Erythroblast (primary cell): ENCODE results near the gene TSNAX.
"Not testable (repeated sequence)": the region's sequence is repeated elsewhere in the genome, so short reads cannot be mapped to it uniquely, and the experiment has no call there.

ENCODE experiments used
- DNase-seq, 2 experiments: peaks; one replicate each; lab custom pipeline; 2025; lab: John Stamatoyannopoulos, UW
- GATA1 ChIP-seq: IDR thresholded peaks from 2 replicates; pipeline ENCODE4 v1.6.1; 2011; ENCODE audit warnings: low read depth, mild to moderate bottlenecking, control low read depth, low read length, moderate library complexity
- POLR2A ChIP-seq: IDR thresholded peaks from 2 replicates; pipeline ENCODE4 v1.6.1; 2011; ENCODE audit warnings: mild to moderate bottlenecking, low read length

TSNAX gene

GRCh38 chr1:231561647-231562383 is 33.3 kb downstream of the TSNAX start:
- no peak for TF ChIP-seq POLR2A
- TF ChIP-seq GATA1: no peak
- no peak for DNase-seq

DNA sequence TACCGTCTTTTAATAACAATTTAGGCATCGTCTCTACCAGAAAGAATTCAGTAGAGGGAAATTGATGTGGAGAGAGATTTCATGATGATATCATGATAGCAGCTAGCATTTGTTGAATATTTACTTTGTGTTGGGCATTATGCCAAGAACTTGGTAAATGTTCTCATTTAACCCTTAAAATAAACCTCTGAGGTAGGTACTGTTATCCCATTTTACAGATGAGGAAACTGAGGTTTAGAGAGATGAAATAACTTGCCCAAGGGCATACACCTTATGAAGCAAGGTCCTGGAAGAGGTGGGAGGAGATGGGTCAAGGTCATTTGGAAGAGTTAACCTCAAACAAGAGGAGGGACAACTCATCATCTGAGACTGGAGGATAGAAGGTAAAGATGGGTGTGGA is 34.8 kb downstream of the TSNAX start:
- no peak for DNase-seq
- TF ChIP-seq POLR2A (no peak), GATA1 (no peak)

DNA sequence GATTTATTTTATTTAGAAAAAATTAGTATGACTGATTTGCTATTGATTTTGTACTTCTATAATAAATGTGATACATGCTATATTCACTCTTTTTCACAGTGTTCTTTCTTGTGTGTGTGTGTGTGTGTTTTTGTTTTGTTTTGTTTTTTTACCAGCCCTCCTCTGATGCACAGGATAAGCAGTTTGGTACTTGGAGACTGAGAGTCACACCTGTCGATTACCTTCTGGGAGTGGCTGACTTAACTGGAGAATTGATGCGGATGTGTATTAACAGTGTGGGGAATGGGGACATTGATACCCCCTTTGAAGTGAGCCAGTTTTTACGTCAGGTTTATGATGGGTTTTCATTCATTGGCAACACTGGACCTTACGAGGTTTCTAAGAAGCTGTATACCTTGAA is 35.9 kb downstream of the TSNAX start:
- no peak for TF ChIP-seq GATA1
- TF ChIP-seq POLR2A: no peak
- no peak for DNase-seq

- DNase-seq: no peak
- TF ChIP-seq GATA1 (no peak), POLR2A (no peak)
Measured at GRCh38 chr1:231566496-231566895, 38.0 kb downstream of the TSNAX start.

DNA sequence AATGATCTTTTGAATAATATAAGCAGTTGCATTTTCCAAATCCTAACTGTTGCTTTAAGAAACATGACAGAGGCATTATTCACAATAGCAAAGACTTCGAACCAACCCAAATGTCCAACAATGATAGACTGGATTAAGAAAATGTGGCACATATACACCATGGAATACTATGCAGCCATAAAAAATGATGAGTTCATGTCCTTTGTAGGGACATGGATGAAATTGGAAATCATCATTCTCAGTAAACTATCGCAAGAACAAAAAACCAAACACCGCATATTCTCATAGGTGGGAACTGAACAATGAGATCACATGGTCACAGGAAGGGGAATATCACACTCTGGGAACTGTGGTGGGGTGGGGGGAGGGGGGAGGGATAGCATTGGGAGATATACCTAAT is 41.8 kb downstream of the TSNAX start:
- not testable (repeated sequence) for DNase-seq

GRCh38 chr1:231571904-231572303 is 43.4 kb downstream of the TSNAX start:
- DNase-seq: no peak
- TF ChIP-seq GATA1 (no peak), POLR2A (no peak)

DNA sequence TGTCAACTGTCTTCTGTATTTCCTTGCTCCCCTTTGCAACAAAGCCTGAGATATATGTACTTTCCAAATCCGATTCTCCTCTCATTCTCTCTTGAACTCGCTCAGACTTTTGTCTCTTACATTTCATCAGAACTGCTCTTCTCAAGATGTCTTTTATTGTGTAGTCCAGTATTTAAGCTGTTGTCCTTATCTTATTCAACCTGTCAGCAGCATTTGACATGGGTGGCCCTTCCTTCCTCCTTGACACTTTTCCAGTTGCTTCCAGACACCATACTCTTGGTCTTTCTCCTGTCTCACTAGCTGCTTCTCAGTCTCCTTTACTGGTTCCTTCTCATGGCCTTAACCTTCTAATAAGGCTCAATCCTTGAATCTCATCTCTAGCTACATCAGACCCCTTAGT is 47.0 kb downstream of the TSNAX start:
- TF ChIP-seq GATA1 (no peak), POLR2A (no peak)
- no peak for DNase-seq

GRCh38 chr1:231576804-231577718 is 48.6 kb downstream of the TSNAX start:
- no peak for DNase-seq
- TF ChIP-seq GATA1 (no peak), POLR2A (no peak)

DNA sequence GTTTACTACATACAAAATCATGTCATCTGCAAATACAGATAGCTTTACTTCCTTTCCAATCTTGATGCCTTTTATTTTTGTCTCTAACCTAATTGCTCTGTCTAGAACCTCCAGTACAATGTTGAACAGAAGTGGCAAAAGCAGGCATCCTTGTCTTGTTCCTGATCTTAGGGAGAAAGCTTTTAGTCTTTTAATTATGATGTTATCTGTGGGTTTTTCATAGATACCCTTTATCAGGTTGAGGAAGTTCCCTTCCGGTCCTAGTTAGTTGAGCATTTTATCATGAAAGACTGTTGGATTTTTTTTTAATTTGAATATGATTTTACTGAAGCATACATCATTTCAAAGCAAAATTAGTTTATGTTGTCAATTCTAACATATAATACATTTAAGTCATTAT is 52.4 kb downstream of the TSNAX start:
- DNase-seq: no peak
- no peak for TF ChIP-seq POLR2A

DNA sequence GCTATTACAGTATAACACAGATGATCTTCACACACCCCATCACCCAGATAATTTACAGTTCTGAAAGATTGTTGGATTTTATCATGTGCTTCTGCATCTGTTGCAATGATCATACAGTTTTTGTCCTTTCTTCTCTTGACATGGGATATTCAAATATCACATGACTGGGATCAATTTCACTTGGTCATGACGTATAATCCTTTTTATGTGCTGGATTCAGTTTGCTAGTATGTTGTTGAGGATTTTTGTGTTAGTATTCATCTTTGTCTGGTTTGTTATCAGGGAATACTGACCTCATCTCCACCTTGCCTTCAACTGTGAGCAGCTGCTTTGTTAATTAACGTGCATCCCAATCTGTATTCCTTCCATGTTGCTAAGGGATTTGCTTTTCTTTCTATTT is 53.4 kb downstream of the TSNAX start:
- TF ChIP-seq POLR2A (no peak), GATA1 (no peak)
- DNase-seq: no peak

- TF ChIP-seq GATA1 (no peak), POLR2A (no peak)
- no peak for DNase-seq
Measured at GRCh38 chr1:231583376-231583775, 54.9 kb downstream of the TSNAX start.

GRCh38 chr1:231584117-231584516 is 55.6 kb downstream of the TSNAX start:
- peak; percentile 35 to 46 for DNase-seq
- no peak for TF ChIP-seq POLR2A
- TF ChIP-seq GATA1: no peak

DNA sequence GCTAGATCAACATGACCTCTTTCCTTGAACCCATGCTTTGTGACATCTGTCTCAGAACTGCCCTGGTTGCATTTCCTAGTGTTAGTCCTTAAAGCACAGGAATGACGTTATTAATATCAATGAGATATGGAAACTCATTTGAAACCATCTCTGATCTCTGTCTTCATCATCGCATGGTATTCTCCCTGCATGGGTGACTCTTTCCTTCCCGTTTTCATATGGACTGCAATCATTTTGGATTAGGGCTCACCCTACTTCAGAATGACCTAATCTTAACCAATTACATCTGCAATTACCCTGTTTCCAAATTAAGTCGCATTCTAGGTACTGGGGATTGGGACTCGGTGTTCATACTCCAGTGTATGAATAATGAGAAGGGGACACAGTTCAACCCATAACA is 56.5 kb downstream of the TSNAX start:
- no peak for TF ChIP-seq GATA1
- TF ChIP-seq POLR2A: no peak
- no peak for DNase-seq

GRCh38 chr1:231590453-231591198 is 62.2 kb downstream of the TSNAX start:
- peak; percentile 54 to 61 for DNase-seq

More at GRCh38 chr1:231590453-231591198, 62.2 kb downstream of the TSNAX start:
- TF ChIP-seq POLR2A (no peak), GATA1 (no peak)
